Adipose tissue (tissue), 3 donors: Measurements from ENCODE around the gene PPP1R12A. TPM values are rescaled to one million over a fixed set of nuclear protein-coding genes. Genes with fewer than 3 reads are reported as not detected.
"Not testable (repeated sequence)": the region's sequence is repeated elsewhere in the genome, so short reads cannot be mapped to it uniquely, and the experiment has no call there.

Experiments
- H3K27ac ChIP-seq: one replicate; pipeline ENCODE4 v1.5.1; 2013; ENCODE audit warnings: low read depth, low read length
- WGBS, 3 donors: extraction: QIAGEN DNeasy Blood & Tissue Kit; methylation state at CpG; one replicate each; pipeline ENCODE4 v1.1.7; 2013; 5-methylcytosine and 5-hydroxymethylcytosine counted together
- polyA plus RNA-seq, 3 donors: library from polyadenylated mRNA; stranded (reverse); fragments of 200-250 nt; gene quantifications; one replicate each; pipeline ENCODE4 v1.2.3, GENCODE V29; 2013
- donor health status: healthy with polysubstance abuse.
- donor health status: Bipolar disorder and iron deficiency.
- donor health status: healthy.

PPP1R12A gene
- polyA plus RNA-seq, result 10 to 100 TPM in 2 of 3 donors, 1 to 10 TPM in 1; 6.2 to 18.2 (median 15.4) TPM

DNA sequence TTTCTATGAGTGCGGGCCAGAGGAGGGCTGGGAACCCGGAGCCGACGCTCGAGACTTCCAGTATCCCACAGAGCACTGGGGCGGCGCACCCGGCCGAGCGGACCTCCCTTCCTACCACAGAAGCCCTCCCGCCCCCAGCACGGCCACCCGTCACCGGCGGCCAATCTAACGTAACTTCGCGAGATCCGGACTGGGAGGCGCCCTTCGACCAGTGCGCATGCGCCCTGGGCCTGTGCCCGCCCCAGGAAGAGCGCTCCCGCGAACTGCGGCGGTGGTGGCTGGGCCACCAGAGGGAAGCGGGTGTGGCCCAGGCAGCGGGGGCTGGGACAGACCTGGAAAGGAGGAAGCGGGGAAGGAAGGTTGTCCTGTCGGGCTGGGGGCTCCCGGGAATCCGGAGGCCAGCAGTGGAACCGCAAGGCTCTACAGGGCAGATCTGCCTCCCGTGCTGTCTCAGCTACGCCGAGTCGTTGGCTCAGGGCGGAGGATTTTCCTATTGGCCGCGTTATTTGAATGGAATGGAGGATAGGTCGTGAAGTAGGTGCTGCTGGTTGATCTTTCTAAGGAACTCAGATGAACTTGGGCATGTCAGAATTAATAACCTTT is at the start of gene PPP1R12A:
TSS of gene PPP1R12A (minus strand) at position 77 of the 603 bp plus-strand sequence. CDS start 166 bp downstream, outside the sequence.
- H3K27ac ChIP-seq, result peak within 1 kb of the TSS; percentile 97
- 0 to 1% (median 0%) methylated on average over 42 to 44 of the region's 44 CpGs for WGBS, 3 donors

DNA sequence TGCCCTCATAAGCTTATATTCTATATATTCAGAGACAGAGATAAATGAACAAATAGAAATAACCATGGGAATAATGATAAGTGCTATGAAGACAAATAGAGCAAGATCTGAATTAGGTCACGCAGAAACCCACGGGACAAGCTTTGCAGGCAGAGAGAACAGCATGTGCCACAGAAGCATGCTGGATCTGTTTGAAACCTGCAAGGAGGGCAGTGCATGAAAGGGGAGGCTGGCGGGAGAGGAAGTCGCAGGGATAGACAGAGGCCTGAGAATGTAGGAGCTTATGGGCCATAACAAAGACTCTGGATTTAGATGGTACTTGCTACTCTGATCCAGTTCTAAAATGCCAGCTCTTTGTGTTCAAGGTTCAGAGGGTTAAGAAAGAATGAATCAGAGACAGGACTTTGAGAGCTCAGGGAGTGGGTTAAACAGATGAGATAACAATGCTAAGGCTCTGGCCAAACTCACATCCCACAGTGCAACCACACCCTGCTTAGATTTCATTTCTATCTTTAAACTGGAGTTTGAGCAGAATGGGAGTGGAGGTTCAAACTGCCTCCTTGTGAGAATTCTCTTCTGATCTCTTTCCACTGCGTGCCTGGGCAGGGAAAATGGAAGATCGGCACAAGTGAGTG is 49.2 kb upstream of the PPP1R12A start:
- 68 to 78% (median 74%) methylated on average over 6 of the region's 6 CpGs for WGBS, 3 donors
- H3K27ac ChIP-seq, result no peak overlapping the region

DNA sequence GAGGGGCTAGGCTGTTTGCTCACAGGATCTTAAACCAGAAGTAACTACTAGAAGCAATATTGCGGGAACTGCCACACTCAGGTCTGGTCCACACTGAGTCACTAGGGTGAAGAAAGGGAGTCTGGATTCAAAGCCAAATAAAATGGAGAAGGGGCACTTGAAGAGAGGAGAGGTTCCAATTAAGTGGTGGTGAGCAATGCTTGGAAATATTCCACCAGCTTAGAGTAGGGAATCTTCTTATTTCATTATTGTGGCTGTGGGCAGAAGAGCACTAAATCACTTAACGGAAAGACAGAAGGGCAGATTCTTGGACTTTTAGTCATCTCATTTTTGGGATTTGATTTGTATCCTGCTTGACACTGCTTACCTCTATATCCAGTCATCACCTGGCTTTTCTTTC is 48.6 kb upstream of the PPP1R12A start:
- 76 to 94% (median 83%) methylated on average over 2 of the region's 2 CpGs for whole genome bisulfite sequencing, 3 donors

DNA sequence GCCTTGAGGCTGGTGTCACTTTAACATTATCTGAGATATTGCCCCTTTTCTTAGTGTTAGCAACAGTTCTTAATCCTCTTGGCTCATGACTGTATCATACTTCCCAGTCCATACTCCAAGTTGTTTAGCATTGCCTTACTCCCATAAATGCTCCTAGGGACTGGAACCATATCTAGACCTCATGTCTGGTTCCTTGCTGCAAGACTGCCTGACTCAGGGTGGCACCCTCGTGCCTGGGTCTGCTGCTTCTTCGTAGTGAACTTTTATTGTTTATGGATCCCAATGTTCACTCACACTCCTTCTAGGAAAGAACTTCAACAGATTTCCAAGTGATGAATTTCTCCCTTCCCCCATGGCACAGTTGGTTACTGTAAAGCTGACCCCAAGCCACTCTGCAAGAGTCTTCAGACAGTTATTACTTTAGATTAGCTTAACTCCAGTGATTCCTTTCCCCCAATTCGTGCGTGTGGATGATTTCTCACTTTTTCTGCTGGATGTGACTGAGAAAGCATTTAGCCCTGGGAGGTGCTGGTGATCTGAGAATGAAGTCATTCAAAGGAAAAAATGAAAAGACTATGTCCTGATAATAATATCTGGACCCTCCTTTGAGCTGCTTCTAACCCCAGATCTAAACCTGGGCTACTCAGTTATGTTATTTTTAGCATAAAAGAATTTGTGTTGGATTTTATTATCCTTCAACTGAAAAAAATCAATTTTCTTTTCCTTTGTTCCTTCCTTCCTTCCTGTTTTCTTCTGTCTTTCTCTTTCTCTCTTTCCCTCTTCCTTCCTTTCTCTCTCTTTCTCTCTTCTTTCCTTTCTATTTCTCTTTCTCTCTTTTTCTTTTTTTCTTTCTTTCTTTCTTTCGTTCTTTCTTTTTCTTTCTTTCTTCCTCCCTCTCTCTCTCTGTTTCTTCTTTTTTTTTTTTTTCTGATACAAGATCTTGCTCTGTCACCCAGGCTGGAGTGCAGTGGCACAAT is 47.5 kb upstream of the PPP1R12A start:
- 54 to 60% (median 59%) methylated on average over 5 of the region's 5 CpGs for WGBS, 3 donors
- no peak overlapping the region for H3K27ac ChIP-seq

More for the DNA sequence above, 48.6 kb upstream of the PPP1R12A start:
- H3K27ac ChIP-seq, result no peak overlapping the region

DNA sequence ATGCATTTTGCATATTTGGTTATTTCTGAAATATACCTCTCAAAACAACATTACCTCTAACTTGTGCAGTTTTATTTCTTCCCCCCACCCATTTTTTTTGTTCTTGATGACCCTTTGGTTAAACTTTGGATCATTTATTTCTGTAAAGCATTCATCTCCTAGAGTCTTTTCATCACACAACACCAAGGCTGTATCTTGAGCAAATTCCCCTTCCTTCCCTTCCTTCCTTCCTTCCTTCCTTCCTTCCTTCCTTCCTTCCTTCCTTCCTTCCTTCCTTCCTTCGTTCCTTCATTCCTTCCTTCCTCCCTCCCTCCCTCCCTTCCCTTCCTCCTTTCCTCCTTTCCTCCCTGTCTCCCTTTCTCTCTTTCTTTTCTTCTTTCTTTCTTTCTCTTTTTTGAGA is 43.8 kb upstream of the PPP1R12A start:
- WGBS, 3 donors, result 46 to 75% (median 54%) methylated on average over 1 of the region's 1 CpG
- no peak overlapping the region for H3K27ac ChIP-seq

DNA sequence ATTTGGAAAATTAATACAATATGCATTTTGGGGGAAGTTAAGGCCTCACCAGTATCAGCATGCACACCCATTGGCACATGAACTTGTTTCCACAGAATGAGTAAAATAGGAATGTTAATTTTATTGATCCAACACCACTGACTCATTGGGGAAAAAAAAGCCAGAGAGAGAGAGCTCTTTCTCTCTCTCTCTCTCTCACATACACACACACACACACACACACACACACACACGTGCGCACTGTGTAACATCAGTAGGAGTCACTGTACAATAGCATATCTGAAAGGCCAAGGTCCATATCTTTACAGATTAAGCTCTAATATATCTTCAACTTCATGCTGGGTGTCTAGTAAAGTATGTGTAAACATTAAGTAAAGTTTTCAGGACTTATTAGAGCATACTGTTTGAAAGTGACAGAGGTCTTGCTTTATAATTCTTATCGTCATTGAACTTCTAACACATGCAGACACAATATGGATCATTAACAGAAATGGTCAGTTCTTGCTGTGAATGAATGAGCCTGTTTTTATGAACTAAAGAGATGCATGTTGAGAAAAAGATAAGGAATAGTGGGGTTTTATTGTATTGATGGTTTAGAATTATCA is 43.1 kb upstream of the PPP1R12A start:
- not testable (repeated sequence) for H3K27ac ChIP-seq
- 38 to 95% (median 75%) methylated on average over 3 of the region's 3 CpGs for WGBS, 3 donors

DNA sequence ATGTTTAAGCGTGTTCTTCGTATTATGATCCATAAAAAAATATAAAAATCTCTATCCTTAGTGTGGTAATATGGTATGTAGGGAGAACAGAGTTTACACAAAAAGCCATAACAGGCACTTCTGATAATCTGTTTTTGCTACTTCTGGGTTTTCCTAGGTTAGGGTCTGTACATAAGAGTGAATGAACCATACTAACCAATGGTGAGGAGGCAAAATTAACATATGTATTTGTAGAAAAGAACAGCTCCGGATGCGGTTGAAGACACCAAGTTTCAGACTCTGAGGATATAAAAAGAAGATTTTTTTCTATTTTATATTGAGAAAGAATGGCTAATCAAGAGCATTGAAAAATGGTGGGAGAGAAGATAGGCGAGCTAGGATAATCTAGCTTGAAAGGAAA is 40.2 kb upstream of the PPP1R12A start:
- 85 to 96% (median 94%) methylated on average over 5 of the region's 5 CpGs for WGBS, 3 donors
- H3K27ac ChIP-seq, result no peak overlapping the region

DNA sequence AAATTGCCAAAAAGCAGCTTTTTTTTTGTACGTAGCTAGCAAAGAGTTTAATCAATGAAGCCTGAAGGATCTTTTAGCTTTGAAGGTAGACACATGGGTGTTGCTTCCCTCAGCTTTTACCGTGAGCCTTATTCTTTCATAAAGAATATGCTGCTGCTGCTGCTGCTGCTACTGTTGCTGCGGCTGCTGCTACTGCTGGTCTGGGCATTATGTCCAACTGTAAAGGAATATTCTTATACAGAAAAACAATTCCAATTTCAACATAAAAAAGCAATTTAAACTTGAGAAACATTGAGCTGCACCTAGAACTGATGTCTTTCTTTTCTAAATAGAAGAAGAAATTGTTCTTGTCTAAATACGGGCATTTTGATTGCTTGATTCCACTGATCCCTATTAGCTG is 38.9 kb upstream of the PPP1R12A start:
- 76 to 83% (median 82%) methylated on average over 4 of the region's 4 CpGs for WGBS, 3 donors
- no peak overlapping the region for H3K27ac ChIP-seq

DNA sequence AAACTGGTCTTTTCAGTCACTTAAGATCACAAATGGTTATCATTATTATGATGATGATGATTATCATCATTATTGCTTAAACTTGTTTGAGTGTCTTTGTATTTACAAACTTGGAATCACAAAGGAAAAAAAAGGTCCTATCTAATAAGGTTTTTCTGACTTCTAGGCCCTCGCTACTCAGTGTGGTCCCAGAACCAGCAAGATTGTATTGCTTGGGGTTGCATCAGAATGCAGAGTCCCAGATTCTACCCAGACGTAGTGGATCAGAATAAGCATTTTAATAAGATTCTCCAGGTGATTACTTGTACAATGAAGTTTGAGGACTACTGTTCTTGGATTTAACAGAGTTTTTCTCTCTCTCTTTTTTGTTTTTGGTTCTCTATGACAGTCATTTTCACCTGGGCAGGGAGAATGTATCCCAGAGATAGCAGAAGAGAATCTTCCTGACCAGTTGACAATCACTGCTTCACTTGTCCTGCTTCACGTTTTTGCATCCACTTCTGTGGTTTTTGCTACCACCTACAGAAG is 29.3 kb upstream of the PPP1R12A start:
- H3K27ac ChIP-seq, result no peak overlapping the region
- 68 to 84% (median 83%) methylated on average over 3 of the region's 3 CpGs for WGBS, 3 donors

DNA sequence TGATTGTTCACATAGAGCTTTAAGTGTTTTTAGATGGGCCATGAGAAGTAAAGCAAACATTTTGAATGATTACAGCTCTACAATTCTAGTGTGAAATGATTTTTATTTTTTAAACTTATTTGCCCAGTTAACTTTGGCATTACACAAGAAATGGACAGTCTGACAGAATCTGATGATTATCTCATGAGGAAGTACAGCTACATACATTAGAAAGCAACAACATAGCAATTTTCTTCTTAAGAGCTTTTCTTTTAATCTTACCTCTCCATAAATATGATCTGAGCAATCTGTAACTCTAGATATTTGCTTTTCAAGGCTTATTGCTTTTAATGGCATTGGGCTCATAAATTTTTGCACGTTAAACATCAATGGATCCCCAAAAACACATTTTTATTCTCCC is 26.5 kb upstream of the PPP1R12A start:
- 44 to 77% (median 77%) methylated on average over 1 of the region's 1 CpG for WGBS, 3 donors
- no peak overlapping the region for H3K27ac ChIP-seq

DNA sequence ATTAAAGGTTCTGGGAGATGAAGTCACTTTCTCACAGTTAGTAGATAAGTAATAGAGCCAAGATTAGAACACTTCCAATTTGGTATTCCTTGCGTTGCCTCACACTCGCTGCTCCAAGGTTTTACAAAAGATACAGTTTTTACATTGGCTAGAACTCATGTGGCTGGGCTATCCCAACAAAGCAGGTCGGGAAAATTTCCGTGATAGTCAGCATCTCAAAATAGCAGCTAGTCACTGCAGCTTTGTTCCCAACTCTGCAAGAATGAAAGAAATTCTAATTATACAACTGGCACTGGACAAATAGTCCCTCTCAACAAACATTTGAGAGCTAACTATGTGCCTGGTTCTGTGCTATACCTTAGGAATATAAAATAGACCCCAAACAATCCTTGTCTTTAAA is 24.6 kb upstream of the PPP1R12A start:
- 65 to 74% (median 72%) methylated on average over 4 of the region's 4 CpGs for WGBS, 3 donors
- no peak overlapping the region for H3K27ac ChIP-seq

DNA sequence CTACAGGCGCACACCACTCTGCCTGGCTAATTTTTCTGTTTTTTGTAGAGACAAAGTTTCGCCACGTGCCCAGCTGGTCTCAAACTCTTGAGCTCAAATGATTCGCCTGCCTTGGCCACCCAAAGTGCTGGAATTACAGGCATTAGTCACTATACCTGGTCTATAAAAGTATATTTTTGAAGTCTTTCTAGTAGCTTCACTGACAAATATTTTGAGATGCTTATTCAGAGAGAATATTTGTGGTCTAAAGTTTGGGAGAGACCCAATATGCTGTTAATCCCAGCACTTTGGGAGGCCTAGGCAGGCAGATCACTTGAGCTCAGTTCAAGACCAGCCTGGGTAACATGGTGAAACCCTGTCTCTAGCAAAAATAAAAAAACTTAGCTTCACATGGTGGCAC is 22.0 kb upstream of the PPP1R12A start:
- no peak overlapping the region for H3K27ac ChIP-seq
- WGBS, 3 donors, result 91 to 96% (median 95%) methylated on average over 4 of the region's 4 CpGs

DNA sequence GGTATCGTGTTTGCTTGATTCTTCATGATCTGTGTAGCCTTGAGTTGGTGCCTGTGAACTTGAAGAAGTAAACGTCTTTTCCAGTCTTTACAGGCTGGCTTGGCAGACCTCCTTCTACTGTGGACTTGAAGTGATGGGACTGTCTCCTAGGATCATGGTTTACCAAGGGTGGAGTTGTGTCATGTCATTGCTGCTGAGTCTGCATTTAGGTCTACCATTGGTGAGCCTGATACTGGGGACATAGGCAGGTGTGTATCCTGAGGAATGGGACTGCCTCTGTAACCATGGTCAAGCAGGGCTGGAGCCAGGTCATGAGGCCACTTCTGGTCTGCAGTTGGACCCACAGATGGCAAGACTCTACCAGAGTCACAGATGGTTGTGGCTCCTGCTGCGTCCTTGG is 20.7 kb upstream of the PPP1R12A start:
- H3K27ac ChIP-seq, result no peak overlapping the region
- WGBS, 3 donors, result 79 to 94% (median 94%) methylated on average over 3 of the region's 3 CpGs

DNA sequence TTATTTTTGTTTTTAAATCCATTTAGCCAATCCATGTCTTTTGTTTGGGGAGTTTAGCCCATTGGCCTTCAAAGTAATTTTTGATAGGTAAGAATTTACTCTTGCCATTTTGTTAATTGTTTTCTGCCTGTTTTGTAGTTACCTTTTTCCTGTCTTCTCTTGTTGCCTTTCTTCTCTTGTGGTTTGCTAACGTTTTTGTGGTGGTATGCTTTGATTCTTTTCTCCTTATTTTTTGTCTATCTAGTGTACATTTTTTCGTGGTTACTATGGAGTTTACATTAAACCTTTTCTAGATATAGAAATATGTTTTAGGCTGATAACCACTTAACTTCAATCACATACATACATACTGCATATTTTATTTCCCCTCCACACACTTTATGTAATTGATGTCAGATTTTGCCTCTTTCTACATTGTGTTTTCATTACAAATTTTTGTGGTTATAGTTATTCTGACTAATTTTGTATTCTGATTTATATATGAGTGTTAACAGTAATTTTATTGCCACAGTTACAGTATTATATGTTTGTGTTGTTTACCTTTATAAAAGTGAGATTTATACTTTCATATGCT is 19.2 kb upstream of the PPP1R12A start:
- WGBS, 3 donors, result 58 to 83% (median 76%) methylated on average over 2 of the region's 2 CpGs
- H3K27ac ChIP-seq, result no peak overlapping the region

DNA sequence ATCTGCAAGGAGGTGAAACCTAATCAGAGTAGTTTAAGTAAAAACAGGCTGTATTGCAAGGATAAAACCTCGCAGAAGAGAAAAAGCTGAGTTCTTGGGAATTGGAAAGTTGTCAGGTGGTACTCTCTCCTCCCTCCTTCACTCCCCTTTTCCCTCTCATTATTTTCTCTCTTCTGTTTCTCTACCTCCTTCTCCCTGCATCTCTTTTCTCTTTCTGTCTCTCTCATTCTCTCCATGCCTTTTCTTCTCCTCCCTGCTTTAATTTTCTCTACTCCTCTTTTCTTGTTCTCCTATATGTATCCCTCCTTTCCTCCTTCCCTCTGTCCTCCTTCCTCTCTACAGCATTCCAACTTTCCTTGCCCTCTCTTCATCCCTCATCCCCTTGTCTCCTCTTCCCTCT is 14.2 kb upstream of the PPP1R12A start:
- 77 to 94% (median 93%) methylated on average over 1 of the region's 1 CpG for WGBS, 3 donors
- H3K27ac ChIP-seq, result no peak overlapping the region

DNA sequence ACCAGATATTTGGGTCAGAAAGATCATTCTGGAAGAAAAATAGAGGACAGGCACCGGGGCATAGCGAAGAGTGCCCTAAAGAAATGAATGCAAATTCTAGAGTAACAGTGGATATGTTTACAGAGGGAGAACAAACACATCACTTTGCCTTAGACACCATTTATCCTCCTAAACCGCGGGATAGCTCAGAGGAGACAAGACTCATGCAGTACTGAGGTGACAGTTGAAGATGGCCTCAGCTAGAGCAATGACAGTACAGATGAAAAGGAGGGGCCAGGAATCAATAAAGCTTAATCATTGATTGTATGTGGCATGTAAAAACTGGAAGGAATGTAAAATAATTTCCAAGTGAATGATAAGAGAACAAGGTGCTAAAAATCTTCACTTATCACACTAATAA is 10.5 kb upstream of the PPP1R12A start:
- H3K27ac ChIP-seq, result no peak overlapping the region
- WGBS, 3 donors, result 19 to 74% (median 66%) methylated on average over 4 of the region's 4 CpGs

DNA sequence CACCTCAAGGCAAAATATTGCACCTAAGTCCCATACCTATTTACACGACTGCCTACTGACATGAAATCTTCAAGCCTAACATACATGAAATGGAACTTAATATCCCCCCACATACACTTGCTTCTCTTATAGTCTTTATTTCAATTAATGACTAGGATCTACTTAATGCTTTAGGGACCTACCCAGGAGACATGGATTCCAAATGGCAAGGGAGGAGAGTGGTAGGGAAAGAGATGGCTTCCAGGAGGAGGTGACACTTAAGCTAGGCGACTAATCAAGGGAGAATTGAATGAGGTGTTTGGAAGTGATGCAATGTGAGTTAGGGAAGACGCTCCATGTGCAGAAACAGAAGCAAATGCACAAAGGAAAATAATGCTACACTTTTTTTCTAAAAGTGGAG is 9.7 kb upstream of the PPP1R12A start:
- 81 to 89% (median 87%) methylated on average over 3 of the region's 3 CpGs for WGBS, 3 donors
- no peak overlapping the region for H3K27ac ChIP-seq

DNA sequence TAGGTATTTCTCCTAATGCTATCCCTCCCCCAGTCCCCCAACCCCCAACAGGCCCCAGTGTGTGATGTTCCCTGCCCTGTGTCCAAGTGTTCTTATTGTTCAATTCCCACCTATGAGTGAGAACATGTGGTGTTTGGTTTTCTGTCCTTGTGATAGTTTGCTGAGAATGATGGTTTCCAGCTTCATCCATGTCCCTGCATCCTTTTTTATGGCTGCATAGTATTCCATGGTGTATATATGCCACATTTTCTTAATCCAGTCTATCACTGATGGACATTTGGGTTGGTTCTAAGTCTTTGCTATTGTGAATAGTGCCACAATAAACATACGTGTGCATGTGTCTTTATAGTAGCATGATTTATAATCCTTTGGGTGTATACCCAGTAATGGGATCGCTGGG is 7.9 kb upstream of the PPP1R12A start:
- H3K27ac ChIP-seq, result not testable (repeated sequence)
- WGBS, 3 donors, result 97 to 98% (median 98%) methylated on average over 2 of the region's 2 CpGs
